A204.1 (cell line): ENCODE results near the gene GNRHR.
"Not testable (repeated sequence)": the region's sequence is repeated elsewhere in the genome, so short reads cannot be mapped to it uniquely, and the experiment has no call there.

ENCODE experiments used
- FAIRE-seq: peaks from 2 replicates; lab custom pipeline; 2012; peaks lifted over from hg19 to GRCh38; lab: Jason Lieb, UNC

GNRHR gene

GRCh38 chr4:67727124-67727850 lies 26.9 kb downstream of the GNRHR start:
- no peak for FAIRE-seq

GRCh38 chr4:67725981-67726380 lies 28.2 kb downstream of the GNRHR start:
- no peak for FAIRE-seq

- FAIRE-seq = no peak
Measured at GRCh38 chr4:67725132-67725531, 29.1 kb downstream of the GNRHR start.

- no peak for FAIRE-seq
Measured at GRCh38 chr4:67723949-67724348, 30.2 kb downstream of the GNRHR start.

- no peak for FAIRE-seq
Measured at GRCh38 chr4:67723341-67723740, 30.8 kb downstream of the GNRHR start.

GRCh38 chr4:67721770-67722597 lies 32.2 kb downstream of the GNRHR start:
- no peak for FAIRE-seq

GRCh38 chr4:67721315-67721769 lies 32.8 kb downstream of the GNRHR start:
- no peak for FAIRE-seq

GRCh38 chr4:67719953-67720617 lies 34.1 kb downstream of the GNRHR start:
- no peak for FAIRE-seq

GRCh38 chr4:67718848-67719247 lies 35.3 kb downstream of the GNRHR start:
- no peak for FAIRE-seq

- no peak for FAIRE-seq
Measured at GRCh38 chr4:67717586-67717985, 36.6 kb downstream of the GNRHR start.

- FAIRE-seq = no peak
Measured at GRCh38 chr4:67714955-67715354, 39.2 kb downstream of the GNRHR start.

GRCh38 chr4:67714248-67714583 lies 40.0 kb downstream of the GNRHR start:
- no peak for FAIRE-seq

GRCh38 chr4:67713529-67714247 lies 40.5 kb downstream of the GNRHR start:
- FAIRE-seq = no peak

GRCh38 chr4:67712650-67713528 lies 41.3 kb downstream of the GNRHR start:
- FAIRE-seq = no peak

- no peak for FAIRE-seq
Measured at GRCh38 chr4:67712000-67712625, 42.1 kb downstream of the GNRHR start.

- not testable (repeated sequence) for FAIRE-seq
Measured at GRCh38 chr4:67706682-67707081, 47.5 kb downstream of the GNRHR start.

- no peak for FAIRE-seq
Measured at GRCh38 chr4:67704843-67705242, 49.3 kb downstream of the GNRHR start.

GRCh38 chr4:67702166-67702565 lies 52.0 kb downstream of the GNRHR start:
- FAIRE-seq = no peak

GRCh38 chr4:67701517-67701850 lies 52.7 kb downstream of the GNRHR start:
- peak; percentile 53 for FAIRE-seq

GRCh38 chr4:67700738-67701516 lies 53.3 kb downstream of the GNRHR start, which contains the start of gene UBA6:
UBA6 (minus strand) TSS chr4:67701155; CDS start chr4:67701119, 36 bp downstream.
- peak; percentile 91 for FAIRE-seq
